ENCODE results near the gene SCLY. TPM values are rescaled to one million over a fixed set of nuclear protein-coding genes. Genes with fewer than 3 reads are reported as not detected.
A peak's percentile ranks its signal among the peaks of the same experiment; 100 is the strongest.
"Not testable (repeated sequence)": the region's sequence is repeated elsewhere in the genome, so short reads cannot be mapped to it uniquely, and the experiment has no call there.

The SCLY gene
- total and polyA plus RNA-seq, 5 experiments from 2014 or later, result 10.8 to 31.2 (median 17.1) TPM

DNA sequence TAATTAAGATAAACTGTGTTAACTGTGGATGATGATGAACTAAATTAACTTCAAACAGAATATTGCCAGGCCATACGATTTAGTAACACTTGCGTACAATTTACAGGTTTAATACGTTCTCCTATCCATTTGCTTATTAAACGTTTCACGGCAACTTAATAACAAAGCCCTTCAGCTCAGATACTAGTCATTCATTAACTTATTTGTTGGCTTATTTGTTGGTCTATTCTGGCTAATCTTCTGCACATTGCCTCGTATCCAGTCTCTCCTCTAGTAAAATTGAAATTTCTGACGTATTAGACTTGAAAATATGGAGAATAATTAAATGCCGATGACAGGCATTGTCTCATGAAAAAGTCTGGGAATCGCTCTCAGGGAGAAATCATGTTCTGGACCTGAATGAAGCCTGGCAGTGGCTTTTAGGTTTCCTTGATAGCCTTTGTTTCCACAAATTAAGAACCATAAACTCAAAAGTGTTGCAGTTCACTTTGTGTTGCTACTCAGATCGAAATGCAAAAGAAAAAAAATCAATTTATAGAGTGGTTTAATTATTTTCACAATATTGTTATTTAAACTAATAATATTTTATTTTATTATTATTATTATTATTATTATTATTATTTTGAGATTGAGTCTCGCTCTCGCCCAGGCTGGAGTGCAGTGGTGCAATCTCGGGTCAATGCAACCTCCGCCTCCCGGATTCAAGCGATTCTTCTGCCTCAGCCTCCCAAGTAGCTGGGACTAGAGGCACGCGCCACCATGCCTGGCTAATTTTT lies 4.5 kb downstream of the SCLY start:
- DNase-seq, result no peak
- Mint-ChIP-seq H3K4me3 (no peak overlapping the region), H3K4me1 (peaks cover 22 to 60% (median 46%) of the 10 kb centered on the region in 4 donors)

DNA sequence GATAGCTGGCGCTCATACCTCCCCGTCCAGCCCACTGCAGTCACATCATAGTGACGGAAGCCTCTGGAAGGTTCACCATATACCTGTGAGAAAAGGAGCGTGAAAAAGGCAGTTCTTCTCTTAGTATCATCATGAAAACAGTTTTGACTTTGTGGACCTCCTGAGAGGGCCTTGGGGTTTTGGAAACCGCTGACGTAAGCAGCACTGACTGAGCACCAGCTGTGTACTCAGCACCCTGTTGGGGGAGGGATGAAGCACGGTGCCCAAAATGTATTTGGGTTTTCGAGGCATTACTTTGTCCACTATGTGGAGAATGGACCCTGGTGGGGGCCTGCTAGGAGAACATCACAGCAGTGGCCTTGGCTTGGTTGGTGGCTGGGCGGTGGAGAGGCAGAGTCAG lies 5.4 kb downstream of the SCLY start:
- DNase-seq (no peak), ATAC-seq (no peak)
- POLR2A ChIA-PET, result no interaction called here
- H3K36me3 Mint-ChIP-seq, result peaks cover 8 to 35% (median 18%) of the 10 kb centered on the region in 3 donors
- peak overlapping the region in 1 of 10 donors; percentile 55 for H3K27ac Mint-ChIP-seq
- H3K27me3 Mint-ChIP-seq, result no peaks in the 10 kb centered on the region
- peaks cover 0 to 10% (median 0%) of the 10 kb centered on the region in 9 donors for H3K9me3 Mint-ChIP-seq
- no peak overlapping the region for H3K4me3 Mint-ChIP-seq
- peaks cover 21 to 53% (median 47%) of the 10 kb centered on the region in 4 donors for H3K4me1 Mint-ChIP-seq

More for the DNA sequence above, 4.5 kb downstream of the SCLY start:
- Mint-ChIP-seq H3K9me3 (peaks cover 0 to 13% (median under 1%) of the 10 kb centered on the region in 9 donors), H3K36me3 (peaks cover 8 to 35% (median 18%) of the 10 kb centered on the region in 3 donors), H3K27me3 (no peaks in the 10 kb centered on the region), H3K27ac (no peak overlapping the region)
- no peak for ATAC-seq
- POLR2A ChIA-PET, result no interaction called here

DNA sequence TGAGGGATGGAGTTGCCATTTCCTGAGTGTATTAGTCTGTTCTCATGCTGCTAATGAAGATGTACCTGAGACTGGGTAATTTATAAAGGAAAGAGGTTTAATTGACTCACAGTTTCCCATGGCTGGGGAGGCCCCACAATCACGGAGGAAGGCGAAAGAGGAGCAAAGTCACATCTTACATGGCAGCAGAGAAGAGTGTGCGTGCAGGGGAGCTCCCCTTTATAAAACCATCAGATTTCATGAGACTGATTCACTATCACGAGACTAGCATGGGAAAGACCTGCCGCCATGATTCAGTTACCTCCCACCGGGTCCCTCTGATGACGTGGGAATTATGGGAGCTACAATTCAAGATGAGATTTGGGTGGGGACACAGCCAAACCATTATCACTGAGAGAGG lies 5.9 kb downstream of the SCLY start:
- peaks cover 8 to 36% (median 18%) of the 10 kb centered on the region in 3 donors for H3K36me3 Mint-ChIP-seq
- H3K4me1 Mint-ChIP-seq, result peaks cover 18 to 51% (median 44%) of the 10 kb centered on the region in 4 donors
- H3K27ac Mint-ChIP-seq, result peak overlapping the region in 1 of 10 donors; percentile 43
- H3K27me3 Mint-ChIP-seq, ATAC-seq, H3K9me3 Mint-ChIP-seq, DNase-seq, POLR2A ChIA-PET: not testable (repeated sequence)
- H3K4me3 Mint-ChIP-seq, result peak overlapping the region in 1 of 10 donors; percentile 34

DNA sequence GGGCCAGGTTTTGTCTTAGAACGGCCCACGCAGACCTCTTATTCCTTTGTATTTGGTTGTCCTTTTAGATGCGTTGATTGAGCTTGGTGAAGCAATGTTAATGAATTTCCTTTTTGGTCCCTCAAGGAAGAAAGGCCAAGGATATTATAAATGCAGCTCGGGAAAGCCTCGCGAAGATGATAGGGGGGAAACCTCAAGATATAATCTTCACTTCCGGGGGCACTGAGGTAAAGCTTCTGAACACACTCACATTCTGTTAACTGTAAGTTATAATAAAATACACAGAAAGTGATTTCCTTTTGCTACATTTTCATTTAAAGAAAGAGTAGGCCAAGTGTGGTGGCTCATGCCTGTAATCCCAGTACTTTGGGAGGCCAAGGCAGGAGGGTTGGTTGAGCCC lies 7.1 kb downstream of the SCLY start:
- DNase-seq (peak in 2 of 10 donors; percentile 20 to 24), ATAC-seq (peak; percentile 42 to 56)
- Mint-ChIP-seq H3K9me3 (peaks cover 0 to 10% (median 2%) of the 10 kb centered on the region in 9 donors), H3K27ac (peak overlapping the region in 9 of 10 donors; percentile 44 to 85 (median 77)), H3K27me3 (no peaks in the 10 kb centered on the region), H3K4me3 (peak overlapping the region; percentile 10 to 72 (median 52)), H3K36me3 (peaks cover 8 to 48% (median 30%) of the 10 kb centered on the region in 3 donors), H3K4me1 (peaks cover 18 to 47% (median 37%) of the 10 kb centered on the region in 4 donors)
- POLR2A ChIA-PET, result no interaction called here

DNA sequence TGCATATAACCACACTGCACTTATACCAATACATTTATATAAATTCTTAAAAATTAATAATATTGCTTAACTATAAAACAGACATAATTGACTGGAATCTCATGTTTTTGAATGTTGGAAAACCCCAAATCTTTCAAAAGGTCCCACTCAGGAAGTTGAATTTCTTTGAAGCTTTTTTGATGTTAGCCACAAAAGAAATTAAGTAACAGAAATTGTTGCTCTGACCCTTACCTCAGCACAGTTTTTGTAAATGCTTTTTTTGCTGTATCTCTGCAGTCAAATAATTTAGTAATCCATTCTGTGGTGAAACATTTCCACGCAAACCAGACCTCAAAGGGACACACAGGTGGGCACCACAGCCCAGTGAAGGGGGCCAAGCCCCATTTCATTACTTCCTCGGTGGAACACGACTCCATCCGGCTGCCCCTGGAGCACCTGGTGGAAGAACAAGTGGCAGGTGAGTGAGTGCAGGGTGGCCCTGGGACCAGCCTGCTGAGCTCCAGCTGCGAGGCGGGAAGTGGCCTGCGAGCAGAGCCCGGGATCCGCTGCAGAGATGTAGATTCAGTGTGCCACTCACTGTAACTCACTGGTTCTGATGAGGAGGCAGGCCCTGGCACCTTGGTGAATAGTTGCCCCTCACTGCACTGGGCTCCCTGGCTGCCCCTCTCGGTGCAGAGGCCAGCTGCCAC lies 8.4 kb downstream of the SCLY start:
- peak overlapping the region; percentile 27 to 91 (median 72) for H3K27ac Mint-ChIP-seq
- ATAC-seq (peak; percentile 59), DNase-seq (peak in 2 of 10 donors; percentile 17 to 21)
- no peaks in the 10 kb centered on the region for H3K27me3 Mint-ChIP-seq
- POLR2A ChIA-PET, result interaction anchor here (1.0 kb wide), 1 partner anchor 13 kb away, joined by 4 read pairs; no protein-coding TSS in a partner anchor
- peaks cover 18 to 43% (median 36%) of the 10 kb centered on the region in 4 donors for H3K4me1 Mint-ChIP-seq
- H3K9me3 Mint-ChIP-seq, result peaks cover 0 to 10% (median 2%) of the 10 kb centered on the region in 9 donors
- peak overlapping the region; percentile 40 to 79 (median 69) for H3K4me3 Mint-ChIP-seq
- H3K36me3 Mint-ChIP-seq, result peaks cover 8 to 58% (median 39%) of the 10 kb centered on the region in 3 donors

DNA sequence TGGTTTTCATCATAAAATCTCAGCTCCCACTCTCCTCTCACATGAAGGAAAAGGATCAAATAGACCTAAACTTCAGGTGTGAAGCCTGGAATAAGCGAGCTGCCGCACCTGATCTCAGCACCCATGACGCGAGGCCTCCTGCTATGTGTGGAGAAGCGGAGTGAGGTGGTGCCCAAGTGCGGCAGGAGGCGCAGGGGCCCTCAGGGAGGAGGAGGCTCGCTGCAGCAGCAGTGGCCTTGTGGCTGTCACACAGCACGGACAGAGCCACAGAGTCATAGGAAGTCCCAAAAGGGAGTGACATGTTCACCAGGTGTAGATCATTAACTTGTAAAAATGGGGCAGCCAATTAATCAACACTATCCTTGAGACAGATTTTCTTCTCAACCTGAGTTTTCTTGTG lies 9.1 kb downstream of the SCLY start:
- no peak for DNase-seq

DNA sequence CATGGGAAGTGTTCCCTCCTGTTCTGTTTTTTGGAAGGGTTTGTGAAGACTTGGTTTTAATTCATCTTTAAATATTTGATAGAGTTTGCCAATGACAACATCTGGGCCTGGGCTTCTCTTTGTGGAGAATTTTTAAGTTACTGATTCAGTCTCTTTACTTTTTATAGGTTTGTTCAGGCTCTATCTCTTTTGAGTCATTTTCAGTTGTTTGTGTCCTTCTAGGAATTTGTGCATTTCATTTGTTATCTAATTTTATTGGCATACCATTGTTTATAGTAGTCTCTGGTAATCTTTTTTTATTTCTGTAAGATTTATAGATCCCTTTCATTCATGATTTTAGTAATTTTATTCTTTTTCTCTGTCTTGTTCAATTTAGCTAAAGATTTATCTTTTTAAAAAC lies 14.6 kb downstream of the SCLY start:
- Mint-ChIP-seq H3K36me3 (peaks cover 18 to 73% (median 51%) of the 10 kb centered on the region in 3 donors), H3K4me3 (no peak overlapping the region), H3K27me3 (no peaks in the 10 kb centered on the region), H3K4me1 (peaks cover 3 to 8% (median 5%) of the 10 kb centered on the region in 4 donors), H3K9me3 (peaks cover 0 to 8% (median 0%) of the 10 kb centered on the region in 9 donors), H3K27ac (peak overlapping the region in 1 of 10 donors; percentile 34)
- DNase-seq (no peak), ATAC-seq (no peak)
- POLR2A ChIA-PET, result no interaction called here

More for the DNA sequence above, 9.1 kb downstream of the SCLY start:
- peaks cover 18 to 40% (median 36%) of the 10 kb centered on the region in 4 donors for H3K4me1 Mint-ChIP-seq
- POLR2A ChIA-PET, result no interaction called here
- peaks cover 8 to 62% (median 43%) of the 10 kb centered on the region in 3 donors for H3K36me3 Mint-ChIP-seq
- peak overlapping the region in 9 of 10 donors; percentile 6 to 79 (median 66) for H3K4me3 Mint-ChIP-seq
- peaks cover 0 to 10% (median 2%) of the 10 kb centered on the region in 9 donors for H3K9me3 Mint-ChIP-seq
- no peak for ATAC-seq
- peak overlapping the region in 7 of 10 donors; percentile 19 to 89 (median 63) for H3K27ac Mint-ChIP-seq
- H3K27me3 Mint-ChIP-seq, result no peaks in the 10 kb centered on the region

DNA sequence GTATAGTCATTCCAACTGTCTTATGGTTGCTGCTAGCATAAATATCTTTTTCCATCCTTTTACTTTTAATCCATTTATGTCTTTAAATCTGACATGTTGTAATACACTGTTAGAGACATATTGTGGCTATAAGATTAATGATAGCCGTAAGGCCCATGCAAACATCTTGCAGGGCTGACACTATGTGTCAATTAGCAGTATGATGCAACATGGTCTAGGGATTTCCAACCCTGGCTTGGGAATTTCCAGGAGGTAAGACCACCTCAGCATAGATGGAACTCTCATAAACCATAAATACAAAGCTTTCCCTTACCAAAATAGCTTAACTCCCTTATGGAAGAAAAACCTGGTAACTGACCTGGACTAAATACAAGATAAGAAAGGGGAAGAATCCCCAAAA lies 16.5 kb downstream of the SCLY start:
- peaks cover 0 to 8% (median 0%) of the 10 kb centered on the region in 9 donors for H3K9me3 Mint-ChIP-seq
- POLR2A ChIA-PET, result interaction anchor here (0.7 kb wide), 1 partner anchor 90 kb away, joined by 4 read pairs; no protein-coding TSS in a partner anchor
- no peak for DNase-seq
- no peak overlapping the region for H3K4me3 Mint-ChIP-seq
- peak overlapping the region in 1 of 10 donors; percentile 34 for H3K27ac Mint-ChIP-seq
- ATAC-seq, result no peak
- H3K4me1 Mint-ChIP-seq, result peaks cover 0 to 4% (median 2%) of the 10 kb centered on the region in 4 donors
- no peaks in the 10 kb centered on the region for H3K27me3 Mint-ChIP-seq
- H3K36me3 Mint-ChIP-seq, result peaks cover 18 to 84% (median 59%) of the 10 kb centered on the region in 3 donors

DNA sequence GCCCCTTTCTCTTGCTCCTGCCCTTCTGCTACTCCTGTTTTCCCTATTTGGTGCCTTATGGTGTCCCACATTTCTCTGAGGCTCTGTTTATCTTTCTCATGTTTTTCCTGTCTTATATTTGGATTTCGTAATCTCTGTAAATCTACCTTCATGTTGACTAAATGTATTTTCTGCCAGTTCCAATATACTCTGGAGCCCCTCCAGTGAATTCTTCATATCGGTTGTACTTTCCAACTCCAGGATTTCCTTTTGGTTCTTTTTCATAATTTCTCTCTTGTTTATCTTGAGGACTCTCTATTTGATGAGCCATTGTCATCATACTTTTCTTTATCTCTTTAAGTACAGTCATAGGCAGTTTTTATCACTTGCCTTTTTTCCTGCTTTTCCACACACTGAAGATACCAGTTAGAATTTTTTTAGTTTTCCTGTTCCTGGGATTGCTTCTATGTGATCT lies 19.1 kb downstream of the SCLY start:
- POLR2A ChIA-PET, result no interaction called here
- Mint-ChIP-seq H3K4me3 (no peak overlapping the region), H3K9me3 (peaks cover 0 to 3% (median 0%) of the 10 kb centered on the region in 9 donors), H3K4me1 (peaks cover 0 to 4% (median 0%) of the 10 kb centered on the region in 4 donors), H3K36me3 (peaks cover 18 to 81% (median 43%) of the 10 kb centered on the region in 3 donors), H3K27ac (no peak overlapping the region), H3K27me3 (no peaks in the 10 kb centered on the region)
- no peak for ATAC-seq
- no peak for DNase-seq

DNA sequence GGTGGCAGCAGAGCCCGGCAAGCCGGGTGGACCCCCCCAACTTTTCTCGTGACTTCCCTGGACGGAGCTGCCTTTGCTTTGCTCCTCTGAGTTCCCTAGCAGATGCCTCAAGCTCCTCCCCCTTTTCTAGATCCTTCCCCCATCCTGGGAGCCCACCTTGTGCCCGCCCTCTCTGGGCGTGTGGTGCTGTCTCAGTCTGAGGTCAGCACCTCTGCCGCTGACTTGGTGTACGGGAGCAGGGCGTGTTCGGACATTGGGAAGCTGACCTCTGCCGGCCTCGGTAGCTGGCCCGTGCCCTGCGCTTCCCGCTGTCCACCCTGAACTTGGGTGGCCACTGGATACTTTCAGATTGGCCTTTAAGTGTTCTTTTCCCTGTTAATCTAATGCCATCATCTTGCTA lies 19.7 kb downstream of the SCLY start:
- no peak overlapping the region for H3K27ac Mint-ChIP-seq
- peaks cover 18 to 81% (median 41%) of the 10 kb centered on the region in 3 donors for H3K36me3 Mint-ChIP-seq
- H3K4me1 Mint-ChIP-seq, result peaks cover 0 to 4% (median 0%) of the 10 kb centered on the region in 4 donors
- H3K27me3 Mint-ChIP-seq, result no peaks in the 10 kb centered on the region
- H3K4me3 Mint-ChIP-seq, result no peak overlapping the region
- H3K9me3 Mint-ChIP-seq, result peaks cover 0 to 3% (median 0%) of the 10 kb centered on the region in 9 donors
- POLR2A ChIA-PET, result no interaction called here
- ATAC-seq (no peak), DNase-seq (no peak)

DNA sequence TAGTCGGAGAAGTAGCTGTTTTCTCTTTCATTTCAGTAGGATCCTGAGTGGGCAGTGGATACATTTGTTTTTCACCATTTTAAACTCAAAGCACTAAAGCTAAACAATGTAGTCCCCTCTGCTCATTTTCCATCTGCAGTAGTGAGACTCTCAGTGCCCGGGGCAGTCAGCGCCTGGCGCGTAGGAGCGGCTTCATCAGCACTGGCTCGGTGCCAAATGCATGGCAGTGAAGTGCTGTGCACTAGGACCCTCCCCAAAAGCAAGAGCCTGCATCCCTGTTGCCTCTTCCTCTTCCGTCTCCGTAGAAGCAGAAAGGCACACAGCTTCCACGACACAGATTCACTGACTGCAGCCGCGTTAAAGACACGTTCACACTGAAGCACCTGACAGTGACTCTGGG lies 20.3 kb downstream of the SCLY start:
- DNase-seq (no peak), ATAC-seq (no peak)
- H3K27ac Mint-ChIP-seq, result peak overlapping the region in 1 of 10 donors; percentile 21
- peaks cover 18 to 81% (median 45%) of the 10 kb centered on the region in 3 donors for H3K36me3 Mint-ChIP-seq
- peaks cover 0 to 3% (median 0%) of the 10 kb centered on the region in 9 donors for H3K9me3 Mint-ChIP-seq
- peaks cover 0 to 4% (median under 1%) of the 10 kb centered on the region in 4 donors for H3K4me1 Mint-ChIP-seq
- POLR2A ChIA-PET, result no interaction called here
- H3K27me3 Mint-ChIP-seq, result no peaks in the 10 kb centered on the region
- H3K4me3 Mint-ChIP-seq, result no peak overlapping the region

DNA sequence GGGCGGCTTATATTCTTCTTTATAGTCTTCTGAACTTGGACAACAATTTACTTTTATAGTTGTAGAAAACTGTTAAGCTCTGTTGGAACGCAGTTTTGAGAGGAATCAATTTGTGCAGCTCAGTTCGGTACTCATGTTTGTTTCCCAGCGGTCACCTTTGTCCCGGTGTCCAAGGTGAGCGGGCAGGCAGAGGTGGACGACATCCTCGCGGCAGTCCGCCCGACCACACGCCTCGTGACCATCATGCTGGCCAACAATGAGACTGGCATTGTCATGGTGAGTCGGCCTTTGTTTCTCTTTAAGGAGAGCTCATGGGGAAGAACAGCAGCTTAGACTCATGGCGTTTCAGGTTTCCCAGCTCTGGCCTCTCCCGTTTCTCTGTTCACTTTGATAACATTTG lies 20.8 kb downstream of the SCLY start:
- peak overlapping the region in 1 of 10 donors; percentile 21 for H3K27ac Mint-ChIP-seq
- peaks cover 0 to 3% (median 0%) of the 10 kb centered on the region in 9 donors for H3K9me3 Mint-ChIP-seq
- no peak for DNase-seq
- H3K4me1 Mint-ChIP-seq, result peaks cover 0 to 2% (median under 1%) of the 10 kb centered on the region in 4 donors
- H3K27me3 Mint-ChIP-seq, result no peaks in the 10 kb centered on the region
- POLR2A ChIA-PET, result no interaction called here
- peaks cover 18 to 78% (median 44%) of the 10 kb centered on the region in 3 donors for H3K36me3 Mint-ChIP-seq
- no peak overlapping the region for H3K4me3 Mint-ChIP-seq
- no peak for ATAC-seq
